ENCODE measurements around the gene CYP2U1.
"Not testable (repeated sequence)": the region's sequence is repeated elsewhere in the genome, so short reads cannot be mapped to it uniquely, and the experiment has no call there.

The CYP2U1 gene

DNA sequence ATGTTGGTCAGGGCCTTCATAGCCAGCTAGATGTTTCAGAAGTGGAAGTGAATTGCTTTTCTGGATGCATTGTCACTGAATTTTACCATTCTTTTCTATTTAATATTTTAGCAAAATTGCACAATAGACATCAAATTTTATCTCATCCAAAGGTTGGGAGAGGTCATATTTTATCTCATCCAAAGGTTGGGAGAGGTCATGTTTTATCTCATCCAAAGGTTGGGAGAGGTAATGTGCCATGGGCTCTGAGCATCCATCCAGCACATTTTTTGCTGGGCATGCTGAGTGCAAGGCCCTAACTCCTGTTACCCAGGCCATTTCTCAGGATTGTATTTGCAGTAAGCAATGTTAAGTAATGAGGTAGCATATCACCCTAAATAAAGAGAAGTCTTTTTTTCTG is 14.7 kb upstream of the CYP2U1 start:
- no peak overlapping the region for H3K4me3 ChIP-seq (ENCODE audit: control insufficient read depth, low read depth, low read length)
- DNase-seq (ENCODE audit: low read depth), result no peak
- TF ChIP-seq, protein P1, sequence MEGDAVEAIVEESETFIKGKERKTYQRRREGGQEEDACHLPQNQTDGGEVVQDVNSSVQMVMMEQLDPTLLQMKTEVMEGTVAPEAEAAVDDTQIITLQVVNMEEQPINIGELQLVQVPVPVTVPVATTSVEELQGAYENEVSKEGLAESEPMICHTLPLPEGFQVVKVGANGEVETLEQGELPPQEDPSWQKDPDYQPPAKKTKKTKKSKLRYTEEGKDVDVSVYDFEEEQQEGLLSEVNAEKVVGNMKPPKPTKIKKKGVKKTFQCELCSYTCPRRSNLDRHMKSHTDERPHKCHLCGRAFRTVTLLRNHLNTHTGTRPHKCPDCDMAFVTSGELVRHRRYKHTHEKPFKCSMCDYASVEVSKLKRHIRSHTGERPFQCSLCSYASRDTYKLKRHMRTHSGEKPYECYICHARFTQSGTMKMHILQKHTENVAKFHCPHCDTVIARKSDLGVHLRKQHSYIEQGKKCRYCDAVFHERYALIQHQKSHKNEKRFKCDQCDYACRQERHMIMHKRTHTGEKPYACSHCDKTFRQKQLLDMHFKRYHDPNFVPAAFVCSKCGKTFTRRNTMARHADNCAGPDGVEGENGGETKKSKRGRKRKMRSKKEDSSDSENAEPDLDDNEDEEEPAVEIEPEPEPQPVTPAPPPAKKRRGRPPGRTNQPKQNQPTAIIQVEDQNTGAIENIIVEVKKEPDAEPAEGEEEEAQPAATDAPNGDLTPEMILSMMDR (conservative IDR thresholded peaks at IDR 0.05; ENCODE audit: control insufficient read depth, insufficient read depth, low read depth, low read length), result no peak

DNA sequence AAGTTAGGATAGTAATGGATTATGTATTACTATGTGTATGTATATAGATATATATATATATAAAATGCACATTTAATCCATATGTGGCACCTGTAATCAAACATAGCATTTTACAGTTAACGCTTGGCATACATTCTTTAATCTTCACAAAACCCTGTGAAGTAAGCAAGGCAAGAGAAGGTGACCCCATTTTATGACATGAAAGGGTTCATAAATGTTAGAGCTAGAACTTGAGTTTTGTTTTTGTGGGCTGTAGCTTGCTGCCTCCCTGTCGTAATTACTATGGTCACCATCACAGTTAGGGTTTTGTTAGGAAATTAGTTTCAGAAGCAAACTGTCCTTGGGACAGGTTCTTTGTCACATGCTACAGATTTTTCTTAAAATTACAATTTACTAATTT is 13.8 kb upstream of the CYP2U1 start:
- DNase-seq (ENCODE audit: low read depth), result no peak
- TF ChIP-seq, protein P1 (conservative IDR thresholded peaks at IDR 0.05; ENCODE audit: control insufficient read depth, insufficient read depth, low read depth, low read length), result no peak
- no peak overlapping the region for H3K4me3 ChIP-seq (ENCODE audit: control insufficient read depth, low read depth, low read length)

DNA sequence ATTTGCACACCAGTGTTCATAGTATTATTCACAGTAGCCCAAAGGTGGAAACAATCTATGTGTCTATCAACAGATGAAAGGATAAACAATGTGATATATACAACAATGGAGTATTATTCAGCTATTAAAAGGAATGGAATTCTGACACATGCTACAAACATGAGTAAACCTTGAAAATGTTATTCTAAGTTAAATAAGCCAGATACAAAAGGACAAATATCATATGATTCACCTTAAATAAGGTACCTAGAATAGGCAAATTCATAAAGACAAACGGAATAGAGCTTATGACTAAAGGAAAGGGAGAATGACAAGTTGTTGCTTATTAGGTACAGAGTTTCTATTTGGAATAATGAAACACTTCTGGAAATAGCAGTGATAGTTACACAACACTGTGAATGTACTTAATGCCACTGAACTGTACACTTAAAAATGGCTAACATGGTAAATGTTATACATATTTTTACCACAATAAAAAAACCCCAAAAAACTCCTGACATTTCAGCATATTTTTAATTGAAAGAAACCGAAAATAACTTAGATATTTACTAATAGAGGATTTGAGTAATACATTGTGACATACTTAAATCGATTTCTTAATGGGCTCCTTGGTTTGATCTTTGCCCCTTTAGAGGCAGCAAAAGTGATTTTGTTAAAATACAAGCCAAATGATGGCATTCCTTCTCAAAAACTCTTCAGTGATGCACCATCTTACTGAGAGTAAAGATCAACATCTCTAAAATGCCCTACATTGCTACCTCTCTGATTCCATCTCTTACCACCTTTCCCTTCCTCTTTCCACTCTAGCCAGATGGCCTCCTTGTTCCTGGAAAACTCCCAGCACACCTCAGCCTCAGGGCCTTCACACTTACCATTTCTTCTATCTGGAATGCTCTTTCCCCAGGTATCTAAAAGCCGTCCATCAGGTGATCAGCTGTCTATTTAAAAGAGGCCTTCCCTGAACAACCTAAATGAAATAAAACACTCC is 8.6 kb upstream of the CYP2U1 start:
- no peak overlapping the region for H3K4me3 ChIP-seq (ENCODE audit: control insufficient read depth, low read depth, low read length)
- DNase-seq (ENCODE audit: low read depth), result no peak
- TF ChIP-seq, protein P1 (conservative IDR thresholded peaks at IDR 0.05; ENCODE audit: control insufficient read depth, insufficient read depth, low read depth, low read length), result no peak

DNA sequence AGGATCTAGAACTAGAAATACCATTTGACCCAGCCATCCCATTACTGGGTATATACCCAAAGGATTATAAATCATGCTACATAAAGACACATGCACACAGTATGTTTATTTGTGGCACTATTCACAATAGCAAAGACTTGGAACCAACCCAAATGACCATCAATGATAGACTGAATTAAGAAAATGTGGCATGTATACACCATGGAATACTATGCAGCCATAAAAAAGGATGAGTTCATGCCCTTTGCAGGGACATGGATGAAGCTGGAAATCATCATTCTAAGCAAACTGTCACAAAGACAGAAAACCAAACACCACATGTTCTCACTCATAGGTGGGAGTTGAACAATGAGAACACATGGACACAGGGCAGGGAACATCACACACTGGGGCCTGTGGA is 5.6 kb upstream of the CYP2U1 start:
- not testable (repeated sequence) for H3K4me3 ChIP-seq (ENCODE audit: control insufficient read depth, low read depth, low read length); DNase-seq (ENCODE audit: low read depth)

DNA sequence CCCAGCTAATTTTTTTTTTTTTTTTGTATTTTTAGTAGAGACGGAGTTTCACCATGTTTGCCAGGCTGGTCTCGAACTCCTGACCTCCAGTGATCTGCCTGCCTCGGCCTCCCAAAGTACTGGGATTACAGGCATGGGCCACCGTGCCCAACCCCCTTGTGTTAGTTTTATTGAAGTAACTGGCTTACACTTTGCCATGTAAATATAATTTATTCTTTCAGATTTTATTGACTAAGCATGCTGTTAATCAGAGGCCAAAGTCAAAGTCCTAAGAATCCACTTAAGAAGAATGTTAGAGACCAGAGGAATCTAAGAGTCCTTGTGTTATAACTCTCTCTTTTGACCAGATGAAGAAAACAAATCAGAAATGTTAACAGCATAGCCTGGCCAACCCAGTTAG is 4.5 kb upstream of the CYP2U1 start:
- not testable (repeated sequence) for H3K4me3 ChIP-seq (ENCODE audit: control insufficient read depth, low read depth, low read length)

DNA sequence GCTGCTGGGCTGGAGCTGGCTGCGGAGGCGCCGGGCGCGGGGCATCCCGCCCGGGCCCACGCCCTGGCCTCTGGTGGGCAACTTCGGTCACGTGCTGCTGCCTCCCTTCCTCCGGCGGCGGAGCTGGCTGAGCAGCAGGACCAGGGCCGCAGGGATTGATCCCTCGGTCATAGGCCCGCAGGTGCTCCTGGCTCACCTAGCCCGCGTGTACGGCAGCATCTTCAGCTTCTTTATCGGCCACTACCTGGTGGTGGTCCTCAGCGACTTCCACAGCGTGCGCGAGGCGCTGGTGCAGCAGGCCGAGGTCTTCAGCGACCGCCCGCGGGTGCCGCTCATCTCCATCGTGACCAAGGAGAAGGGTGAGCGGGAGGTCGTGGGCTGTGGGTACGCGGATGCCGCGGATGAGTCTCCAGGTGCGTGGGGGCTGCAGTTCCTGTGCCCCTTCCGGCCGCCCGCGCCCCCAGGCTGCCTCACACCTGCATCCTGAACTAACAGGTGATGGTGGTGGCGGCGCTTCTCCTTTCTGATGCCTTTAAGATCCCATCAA is 499 bp downstream of the CYP2U1 start:
- H3K4me3 ChIP-seq (ENCODE audit: control insufficient read depth, low read depth, low read length), result peak overlapping the region; percentile 62
- TF ChIP-seq, protein P1 (conservative IDR thresholded peaks at IDR 0.05; ENCODE audit: control insufficient read depth, insufficient read depth, low read depth, low read length), result no peak
- DNase-seq (ENCODE audit: low read depth), result no peak

More for the DNA sequence above, 4.5 kb upstream of the CYP2U1 start:
- DNase-seq (ENCODE audit: low read depth), result not testable (repeated sequence)

DNA sequence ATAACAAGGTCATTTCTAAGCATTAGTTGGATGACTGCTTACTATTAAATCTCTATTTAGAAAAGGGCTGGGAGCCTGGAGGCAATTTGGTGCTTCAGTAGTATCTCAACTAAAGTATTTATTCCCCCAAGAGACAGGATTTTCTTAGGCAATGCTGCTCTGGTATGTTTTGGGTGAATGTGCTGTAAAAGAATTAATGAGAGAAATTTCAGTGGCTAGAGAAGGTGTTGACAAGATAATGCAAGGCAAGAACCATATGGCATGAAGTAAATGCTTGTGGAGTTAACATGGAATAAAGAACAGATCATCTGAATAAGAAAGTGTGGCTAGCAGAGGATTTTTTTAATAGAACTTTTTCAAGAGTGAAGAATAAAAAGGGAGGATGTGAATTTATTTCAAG is 3.9 kb downstream of the CYP2U1 start:
- TF ChIP-seq, protein P1 (conservative IDR thresholded peaks at IDR 0.05; ENCODE audit: control insufficient read depth, insufficient read depth, low read depth, low read length), result no peak
- no peak overlapping the region for H3K4me3 ChIP-seq (ENCODE audit: control insufficient read depth, low read depth, low read length)
- no peak for DNase-seq (ENCODE audit: low read depth)

Data from fibroblast of mammary gland (primary cell).